ENCODE data around the gene ASAP3. TPM values are rescaled to one million over a fixed set of nuclear protein-coding genes. Genes with fewer than 3 reads are reported as not detected.
A peak's percentile ranks its signal among the peaks of the same experiment; 100 is the strongest.

The ASAP3 gene
- total and polyA plus RNA-seq, 9 of the 15 experiments (the other 6 are each of a cell fraction or from before 2014, with no cell fraction given): 1.7 to 31.2 (median 17.4) TPM

DNA sequence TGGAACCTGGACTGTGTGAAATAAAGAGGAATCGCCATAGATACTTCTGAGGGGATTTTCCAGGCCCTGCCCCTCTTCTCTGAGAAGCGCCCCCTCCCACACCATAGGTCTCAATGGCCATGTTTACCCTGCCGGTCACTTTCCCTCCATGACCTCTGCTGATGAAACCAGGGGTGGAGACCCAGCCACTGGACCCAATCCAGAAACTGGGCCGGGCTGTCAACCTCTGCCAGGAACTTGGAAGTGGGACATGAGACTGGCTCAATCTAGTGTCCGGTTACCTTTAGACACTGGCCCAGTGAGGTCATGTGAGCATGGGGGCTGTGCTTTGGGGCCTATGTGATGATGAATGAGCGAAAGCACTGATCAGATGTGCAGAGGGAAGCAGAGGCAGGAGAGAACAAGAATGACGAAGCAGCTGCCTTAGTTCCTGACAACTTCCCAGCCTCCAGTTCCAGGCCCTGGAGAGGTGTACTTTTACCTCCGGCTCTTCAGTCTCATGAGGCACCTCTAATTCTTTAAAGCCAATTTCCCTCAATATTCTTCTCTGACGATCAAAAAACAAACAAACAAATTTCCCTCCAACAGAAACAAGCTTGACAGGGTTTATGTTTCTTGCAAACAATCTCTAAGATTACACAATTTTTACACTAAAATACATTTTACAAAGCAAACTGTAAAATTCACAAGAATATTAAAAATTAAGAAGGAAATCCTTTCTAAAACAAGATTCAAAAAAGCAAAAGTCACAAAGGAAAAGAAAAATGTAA, 4.9 kb downstream of the ASAP3 start (continued):
- TF ChIP-seq RREB1 (CRISPR knock-in tag; IDR thresholded peaks at IDR 0.05): no peak
- TF ChIP-seq, protein P1, sequence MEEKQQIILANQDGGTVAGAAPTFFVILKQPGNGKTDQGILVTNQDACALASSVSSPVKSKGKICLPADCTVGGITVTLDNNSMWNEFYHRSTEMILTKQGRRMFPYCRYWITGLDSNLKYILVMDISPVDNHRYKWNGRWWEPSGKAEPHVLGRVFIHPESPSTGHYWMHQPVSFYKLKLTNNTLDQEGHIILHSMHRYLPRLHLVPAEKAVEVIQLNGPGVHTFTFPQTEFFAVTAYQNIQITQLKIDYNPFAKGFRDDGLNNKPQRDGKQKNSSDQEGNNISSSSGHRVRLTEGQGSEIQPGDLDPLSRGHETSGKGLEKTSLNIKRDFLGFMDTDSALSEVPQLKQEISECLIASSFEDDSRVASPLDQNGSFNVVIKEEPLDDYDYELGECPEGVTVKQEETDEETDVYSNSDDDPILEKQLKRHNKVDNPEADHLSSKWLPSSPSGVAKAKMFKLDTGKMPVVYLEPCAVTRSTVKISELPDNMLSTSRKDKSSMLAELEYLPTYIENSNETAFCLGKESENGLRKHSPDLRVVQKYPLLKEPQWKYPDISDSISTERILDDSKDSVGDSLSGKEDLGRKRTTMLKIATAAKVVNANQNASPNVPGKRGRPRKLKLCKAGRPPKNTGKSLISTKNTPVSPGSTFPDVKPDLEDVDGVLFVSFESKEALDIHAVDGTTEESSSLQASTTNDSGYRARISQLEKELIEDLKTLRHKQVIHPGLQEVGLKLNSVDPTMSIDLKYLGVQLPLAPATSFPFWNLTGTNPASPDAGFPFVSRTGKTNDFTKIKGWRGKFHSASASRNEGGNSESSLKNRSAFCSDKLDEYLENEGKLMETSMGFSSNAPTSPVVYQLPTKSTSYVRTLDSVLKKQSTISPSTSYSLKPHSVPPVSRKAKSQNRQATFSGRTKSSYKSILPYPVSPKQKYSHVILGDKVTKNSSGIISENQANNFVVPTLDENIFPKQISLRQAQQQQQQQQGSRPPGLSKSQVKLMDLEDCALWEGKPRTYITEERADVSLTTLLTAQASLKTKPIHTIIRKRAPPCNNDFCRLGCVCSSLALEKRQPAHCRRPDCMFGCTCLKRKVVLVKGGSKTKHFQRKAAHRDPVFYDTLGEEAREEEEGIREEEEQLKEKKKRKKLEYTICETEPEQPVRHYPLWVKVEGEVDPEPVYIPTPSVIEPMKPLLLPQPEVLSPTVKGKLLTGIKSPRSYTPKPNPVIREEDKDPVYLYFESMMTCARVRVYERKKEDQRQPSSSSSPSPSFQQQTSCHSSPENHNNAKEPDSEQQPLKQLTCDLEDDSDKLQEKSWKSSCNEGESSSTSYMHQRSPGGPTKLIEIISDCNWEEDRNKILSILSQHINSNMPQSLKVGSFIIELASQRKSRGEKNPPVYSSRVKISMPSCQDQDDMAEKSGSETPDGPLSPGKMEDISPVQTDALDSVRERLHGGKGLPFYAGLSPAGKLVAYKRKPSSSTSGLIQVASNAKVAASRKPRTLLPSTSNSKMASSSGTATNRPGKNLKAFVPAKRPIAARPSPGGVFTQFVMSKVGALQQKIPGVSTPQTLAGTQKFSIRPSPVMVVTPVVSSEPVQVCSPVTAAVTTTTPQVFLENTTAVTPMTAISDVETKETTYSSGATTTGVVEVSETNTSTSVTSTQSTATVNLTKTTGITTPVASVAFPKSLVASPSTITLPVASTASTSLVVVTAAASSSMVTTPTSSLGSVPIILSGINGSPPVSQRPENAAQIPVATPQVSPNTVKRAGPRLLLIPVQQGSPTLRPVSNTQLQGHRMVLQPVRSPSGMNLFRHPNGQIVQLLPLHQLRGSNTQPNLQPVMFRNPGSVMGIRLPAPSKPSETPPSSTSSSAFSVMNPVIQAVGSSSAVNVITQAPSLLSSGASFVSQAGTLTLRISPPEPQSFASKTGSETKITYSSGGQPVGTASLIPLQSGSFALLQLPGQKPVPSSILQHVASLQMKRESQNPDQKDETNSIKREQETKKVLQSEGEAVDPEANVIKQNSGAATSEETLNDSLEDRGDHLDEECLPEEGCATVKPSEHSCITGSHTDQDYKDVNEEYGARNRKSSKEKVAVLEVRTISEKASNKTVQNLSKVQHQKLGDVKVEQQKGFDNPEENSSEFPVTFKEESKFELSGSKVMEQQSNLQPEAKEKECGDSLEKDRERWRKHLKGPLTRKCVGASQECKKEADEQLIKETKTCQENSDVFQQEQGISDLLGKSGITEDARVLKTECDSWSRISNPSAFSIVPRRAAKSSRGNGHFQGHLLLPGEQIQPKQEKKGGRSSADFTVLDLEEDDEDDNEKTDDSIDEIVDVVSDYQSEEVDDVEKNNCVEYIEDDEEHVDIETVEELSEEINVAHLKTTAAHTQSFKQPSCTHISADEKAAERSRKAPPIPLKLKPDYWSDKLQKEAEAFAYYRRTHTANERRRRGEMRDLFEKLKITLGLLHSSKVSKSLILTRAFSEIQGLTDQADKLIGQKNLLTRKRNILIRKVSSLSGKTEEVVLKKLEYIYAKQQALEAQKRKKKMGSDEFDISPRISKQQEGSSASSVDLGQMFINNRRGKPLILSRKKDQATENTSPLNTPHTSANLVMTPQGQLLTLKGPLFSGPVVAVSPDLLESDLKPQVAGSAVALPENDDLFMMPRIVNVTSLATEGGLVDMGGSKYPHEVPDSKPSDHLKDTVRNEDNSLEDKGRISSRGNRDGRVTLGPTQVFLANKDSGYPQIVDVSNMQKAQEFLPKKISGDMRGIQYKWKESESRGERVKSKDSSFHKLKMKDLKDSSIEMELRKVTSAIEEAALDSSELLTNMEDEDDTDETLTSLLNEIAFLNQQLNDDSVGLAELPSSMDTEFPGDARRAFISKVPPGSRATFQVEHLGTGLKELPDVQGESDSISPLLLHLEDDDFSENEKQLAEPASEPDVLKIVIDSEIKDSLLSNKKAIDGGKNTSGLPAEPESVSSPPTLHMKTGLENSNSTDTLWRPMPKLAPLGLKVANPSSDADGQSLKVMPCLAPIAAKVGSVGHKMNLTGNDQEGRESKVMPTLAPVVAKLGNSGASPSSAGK (IDR thresholded peaks at IDR 0.05): peak; percentile 77
- no peak for TF ChIP-seq ZNF740 (CRISPR knock-in tag; IDR thresholded peaks at IDR 0.05)
- TF ChIP-seq ZNF740 (tag; IDR thresholded peaks at IDR 0.05): no peak
- no peak for TF ChIP-seq GABPB1 (CRISPR knock-in tag; IDR thresholded peaks at IDR 0.05)
- TF ChIP-seq SNRNP70 (optimal IDR thresholded peaks at IDR 0.05; ENCODE audit: low read depth, low read length): no peak
- no peak for TF ChIP-seq CBFB (CRISPR knock-in tag; IDR thresholded peaks at IDR 0.05)
- 0 out of 2 replicates have a peak, but pooled peaks have one; percentile 31 for TF ChIP-seq ZNF668 (CRISPR knock-in tag; IDR thresholded peaks at IDR 0.05)
